IPS DF 4.7 (cell line): ENCODE data around the gene TAS2R7.
"Not testable (repeated sequence)": the region's sequence is repeated elsewhere in the genome, so short reads cannot be mapped to it uniquely, and the experiment has no call there.

ENCODE experiments used
- DNase-seq: peaks from one replicate; pipeline ENCODE4 v3.0.0-alpha.2; 2013; ENCODE audit warnings: low spot score; ENCODE audit errors: extremely low read depth

TAS2R7 gene

GRCh38 chr12:10802587-10802986 is at the start of gene TAS2R7:
TSS of gene TAS2R7 (minus strand) at chr12:10802627. CDS start at chr12:10802570, 57 bp downstream.
- DNase-seq, result no peak

- DNase-seq, result no peak
These were observed 48.9 kb upstream of the TAS2R7 start for GRCh38 chr12:10851243-10851858.

GRCh38 chr12:10849425-10849878 is 47.0 kb upstream of the TAS2R7 start, which contains the start of gene PRR4:
TSS of gene PRR4 (minus strand) at chr12:10849475. CDS start at chr12:10849437, 38 bp downstream.
- DNase-seq, result no peak

GRCh38 chr12:10847744-10848143 is 45.3 kb upstream of the TAS2R7 start:
- no peak for DNase-seq

- DNase-seq, result no peak
These were observed 40.4 kb upstream of the TAS2R7 start for GRCh38 chr12:10842862-10843261.

GRCh38 chr12:10838461-10838860 is 36.0 kb upstream of the TAS2R7 start:
- no peak for DNase-seq

GRCh38 chr12:10829994-10830393 is 27.6 kb upstream of the TAS2R7 start:
- DNase-seq, result no peak

GRCh38 chr12:10826258-10826657 is 23.8 kb upstream of the TAS2R7 start, which contains the start of gene TAS2R10:
TSS of gene TAS2R10 (minus strand) at chr12:10826358. CDS start at chr12:10826269, 89 bp downstream.
- DNase-seq, result no peak

GRCh38 chr12:10824957-10825356 is 22.5 kb upstream of the TAS2R7 start:
- DNase-seq, result no peak

- DNase-seq, result no peak
These were observed 9.6 kb upstream of the TAS2R7 start for GRCh38 chr12:10811883-10812536.

GRCh38 chr12:10810068-10810467 is 7.6 kb upstream of the TAS2R7 start, which contains the start of gene TAS2R9:
TSS of gene TAS2R9 (minus strand) at chr12:10810168. CDS start at chr12:10810075, 93 bp downstream.
- no peak for DNase-seq

GRCh38 chr12:10807186-10807585 is 4.8 kb upstream of the TAS2R7 start, which contains the start of gene TAS2R8:
TSS of gene TAS2R8 (minus strand) at chr12:10807286. CDS start at chr12:10806980, 306 bp downstream.
- DNase-seq, result no peak

- DNase-seq, result no peak
These were observed 686 bp downstream of the TAS2R7 start for GRCh38 chr12:10801741-10802140.

GRCh38 chr12:10794222-10794621 is 8.2 kb downstream of the TAS2R7 start:
- DNase-seq, result no peak

- DNase-seq, result not testable (repeated sequence)
These were observed 10.7 kb downstream of the TAS2R7 start for GRCh38 chr12:10791769-10792168.

GRCh38 chr12:10783252-10783651 is 19.2 kb downstream of the TAS2R7 start:
- no peak for DNase-seq

- no peak for DNase-seq
These were observed 23.3 kb downstream of the TAS2R7 start for GRCh38 chr12:10779103-10779502.

- no peak for DNase-seq
These were observed 31.2 kb downstream of the TAS2R7 start for GRCh38 chr12:10771132-10771733.

GRCh38 chr12:10759657-10760056 is 42.8 kb downstream of the TAS2R7 start:
- no peak for DNase-seq

GRCh38 chr12:10756194-10756593 is 46.2 kb downstream of the TAS2R7 start:
- DNase-seq, result no peak

GRCh38 chr12:10753059-10753458 is 49.4 kb downstream of the TAS2R7 start:
- DNase-seq, result no peak
